Activated CD8-positive, alpha-beta memory T cell treated with anti-CD3 and anti-CD28 coated beads, Interleukin-2, amount 50 U/mL, for 24 hours (primary cell): ENCODE measurements around the gene DENND6A.
"Not testable (repeated sequence)": the region's sequence is repeated elsewhere in the genome, so short reads cannot be mapped to it uniquely, and the experiment has no call there.

Experiments used
- DNase-seq: peaks from one replicate; pipeline ENCODE4 v3.0.0-alpha.2; 2020; ENCODE audit errors: extremely low read depth

Gene DENND6A

GRCh38 chr3:57696801-57697321, 4.0 kb upstream of the DENND6A start:
- no peak for DNase-seq

GRCh38 chr3:57694146-57694545, 1.3 kb upstream of the DENND6A start:
- no peak for DNase-seq

- DNase-seq, result not testable (repeated sequence)
Observed at GRCh38 chr3:57692133-57692395, 813 bp downstream of the DENND6A start.

GRCh38 chr3:57691411-57692132, 1.3 kb downstream of the DENND6A start:
- no peak for DNase-seq

- DNase-seq, result no peak
Observed at GRCh38 chr3:57689367-57690053, 3.4 kb downstream of the DENND6A start.

- no peak for DNase-seq
Observed at GRCh38 chr3:57688291-57688690, 4.6 kb downstream of the DENND6A start.

- DNase-seq, result no peak
Observed at GRCh38 chr3:57683286-57683685, 9.6 kb downstream of the DENND6A start.

- no peak for DNase-seq
Observed at GRCh38 chr3:57682284-57682683, 10.6 kb downstream of the DENND6A start.

- no peak for DNase-seq
Observed at GRCh38 chr3:57681691-57682090, 11.2 kb downstream of the DENND6A start.

GRCh38 chr3:57680046-57680445, 12.8 kb downstream of the DENND6A start:
- no peak for DNase-seq

- DNase-seq, result no peak
Observed at GRCh38 chr3:57675530-57675929, 17.3 kb downstream of the DENND6A start.

- DNase-seq, result no peak
Observed at GRCh38 chr3:57673156-57673555, 19.7 kb downstream of the DENND6A start.

- no peak for DNase-seq
Observed at GRCh38 chr3:57670543-57670942, 22.3 kb downstream of the DENND6A start.

- no peak for DNase-seq
Observed at GRCh38 chr3:57661404-57661803, 31.5 kb downstream of the DENND6A start.

- DNase-seq, result no peak
Observed at GRCh38 chr3:57659806-57660439, 33.0 kb downstream of the DENND6A start.

- no peak for DNase-seq
Observed at GRCh38 chr3:57659004-57659673, 33.7 kb downstream of the DENND6A start.

GRCh38 chr3:57658536-57658935, 34.3 kb downstream of the DENND6A start:
- DNase-seq, result no peak

GRCh38 chr3:57655727-57656126, 37.1 kb downstream of the DENND6A start:
- no peak for DNase-seq

- no peak for DNase-seq
Observed at GRCh38 chr3:57654267-57654666, 38.6 kb downstream of the DENND6A start.

- no peak for DNase-seq
Observed at GRCh38 chr3:57652203-57652602, 40.7 kb downstream of the DENND6A start.

- DNase-seq, result no peak
Observed at GRCh38 chr3:57647292-57647940, 45.5 kb downstream of the DENND6A start.

- no peak for DNase-seq
Observed at GRCh38 chr3:57646723-57647122, 46.2 kb downstream of the DENND6A start.
